AG09319 (cell line): ENCODE measurements around the gene SORBS1.

Source experiments
- DNase-seq: peaks from one replicate; pipeline ENCODE4 v3.0.0-alpha.2; 2010; ENCODE audit warnings: low read depth; ENCODE audit errors: extremely low read depth
- TF ChIP-seq, protein P1 (sequence below): IDR thresholded peaks from 2 replicates; pipeline ENCODE4 v1.5.1; 2011; ENCODE audit warnings: low read depth, mild to moderate bottlenecking, inconsistent platforms, low read length, moderate library complexity

SORBS1 gene

GRCh38 chr10:95331596-95332130 lies 229.5 kb downstream of the SORBS1 start:
- no peak for DNase-seq
- TF ChIP-seq, protein P1, sequence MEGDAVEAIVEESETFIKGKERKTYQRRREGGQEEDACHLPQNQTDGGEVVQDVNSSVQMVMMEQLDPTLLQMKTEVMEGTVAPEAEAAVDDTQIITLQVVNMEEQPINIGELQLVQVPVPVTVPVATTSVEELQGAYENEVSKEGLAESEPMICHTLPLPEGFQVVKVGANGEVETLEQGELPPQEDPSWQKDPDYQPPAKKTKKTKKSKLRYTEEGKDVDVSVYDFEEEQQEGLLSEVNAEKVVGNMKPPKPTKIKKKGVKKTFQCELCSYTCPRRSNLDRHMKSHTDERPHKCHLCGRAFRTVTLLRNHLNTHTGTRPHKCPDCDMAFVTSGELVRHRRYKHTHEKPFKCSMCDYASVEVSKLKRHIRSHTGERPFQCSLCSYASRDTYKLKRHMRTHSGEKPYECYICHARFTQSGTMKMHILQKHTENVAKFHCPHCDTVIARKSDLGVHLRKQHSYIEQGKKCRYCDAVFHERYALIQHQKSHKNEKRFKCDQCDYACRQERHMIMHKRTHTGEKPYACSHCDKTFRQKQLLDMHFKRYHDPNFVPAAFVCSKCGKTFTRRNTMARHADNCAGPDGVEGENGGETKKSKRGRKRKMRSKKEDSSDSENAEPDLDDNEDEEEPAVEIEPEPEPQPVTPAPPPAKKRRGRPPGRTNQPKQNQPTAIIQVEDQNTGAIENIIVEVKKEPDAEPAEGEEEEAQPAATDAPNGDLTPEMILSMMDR, result no peak

- TF ChIP-seq, protein P1, result no peak
- no peak for DNase-seq
Measured at GRCh38 chr10:95330966-95331453, 230.2 kb downstream of the SORBS1 start.

DNA sequence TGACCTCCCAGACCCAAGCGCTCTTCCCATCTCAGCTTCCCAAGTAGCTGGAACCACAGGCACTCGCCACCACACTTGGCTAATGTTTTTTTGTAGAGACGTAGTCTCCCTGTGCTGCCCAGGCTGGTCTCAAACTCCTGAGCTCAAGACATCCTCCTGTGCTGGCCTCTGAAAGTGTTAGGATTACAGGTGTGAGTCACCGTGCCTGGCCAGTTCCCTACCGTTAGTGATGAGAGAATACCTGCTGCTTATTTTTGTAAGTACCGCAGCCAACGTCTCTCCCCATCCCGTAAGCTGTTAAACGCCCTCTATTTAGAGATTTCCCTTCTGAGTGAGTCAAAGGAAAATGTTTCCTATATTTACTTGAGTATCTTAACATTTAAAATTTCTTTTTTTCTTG lies 231.9 kb downstream of the SORBS1 start:
- DNase-seq, result no peak
- TF ChIP-seq, protein P1, result no peak

DNA sequence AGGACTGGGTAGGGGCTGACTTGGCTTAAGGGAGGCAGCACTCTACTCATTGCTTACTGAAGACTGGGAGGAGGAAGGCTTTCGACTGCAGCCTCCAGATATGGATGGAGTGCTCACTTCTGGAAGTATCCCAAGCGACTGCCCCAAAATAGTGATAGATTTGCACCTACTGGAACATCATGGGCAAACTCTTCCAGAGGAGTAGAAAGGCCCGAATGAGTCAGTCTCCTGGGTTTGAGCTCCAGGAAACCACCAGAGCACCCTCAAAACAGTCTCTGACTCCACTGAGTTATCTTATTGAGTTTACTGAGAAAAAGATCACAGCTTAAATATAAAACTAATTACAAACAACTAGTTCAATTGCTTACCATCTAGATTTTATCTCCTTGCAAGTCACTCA lies 233.2 kb downstream of the SORBS1 start:
- TF ChIP-seq, protein P1, result no peak
- DNase-seq, result no peak

- peak; percentile 30 for DNase-seq
Measured at GRCh38 chr10:95327367-95327766, 233.8 kb downstream of the SORBS1 start.

DNA sequence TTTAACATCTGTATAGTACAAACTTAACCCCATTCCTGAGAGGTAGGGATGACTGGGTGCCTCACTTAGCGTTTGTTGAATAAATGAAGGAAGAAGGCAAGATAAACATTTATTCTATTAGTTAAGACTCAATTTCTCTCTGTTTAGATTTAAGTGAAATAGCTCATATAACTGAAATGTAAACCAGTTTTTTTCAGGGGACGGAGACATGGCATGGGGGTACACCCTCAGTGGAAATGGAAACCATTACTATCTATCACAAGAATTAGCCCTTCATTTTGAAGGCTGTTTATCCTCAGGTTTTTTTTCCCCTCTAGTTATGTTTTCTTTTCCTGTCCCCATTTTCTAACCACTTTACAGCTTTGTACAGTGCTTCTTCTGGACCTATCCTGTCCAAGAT lies 234.8 kb downstream of the SORBS1 start:
- no peak for DNase-seq
- TF ChIP-seq, protein P1, result no peak

More at GRCh38 chr10:95327367-95327766, 233.8 kb downstream of the SORBS1 start:
- TF ChIP-seq, protein P1, result no peak

DNA sequence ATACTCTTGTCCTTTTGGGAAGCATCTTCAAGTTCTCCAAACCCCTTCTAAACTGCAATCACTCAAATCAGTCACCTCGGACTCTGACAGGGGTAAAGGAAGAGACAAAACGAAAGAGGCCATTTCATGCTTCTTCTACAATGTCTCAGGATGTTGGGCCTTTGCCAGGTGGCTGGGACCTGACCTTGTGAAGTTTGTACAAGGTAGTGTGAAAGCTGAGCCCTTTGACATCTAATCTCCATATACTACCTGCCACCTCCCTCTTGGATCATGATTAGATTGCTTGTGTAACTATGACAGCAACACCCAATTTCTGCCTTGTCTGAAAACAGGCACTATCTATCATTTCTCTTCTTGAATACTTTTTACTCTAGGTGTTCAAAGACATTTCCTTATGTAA lies 235.3 kb downstream of the SORBS1 start:
- TF ChIP-seq, protein P1, result no peak
- no peak for DNase-seq
